ENCODE data around the gene TMEM9B. TPM values are rescaled to one million over a fixed set of nuclear protein-coding genes. Genes with fewer than 3 reads are reported as not detected.

The TMEM9B gene
- polyA plus RNA-seq, 2 of the 4 experiments (the other 2 are of a cell fraction), result 35.1 to 47.3 TPM

DNA sequence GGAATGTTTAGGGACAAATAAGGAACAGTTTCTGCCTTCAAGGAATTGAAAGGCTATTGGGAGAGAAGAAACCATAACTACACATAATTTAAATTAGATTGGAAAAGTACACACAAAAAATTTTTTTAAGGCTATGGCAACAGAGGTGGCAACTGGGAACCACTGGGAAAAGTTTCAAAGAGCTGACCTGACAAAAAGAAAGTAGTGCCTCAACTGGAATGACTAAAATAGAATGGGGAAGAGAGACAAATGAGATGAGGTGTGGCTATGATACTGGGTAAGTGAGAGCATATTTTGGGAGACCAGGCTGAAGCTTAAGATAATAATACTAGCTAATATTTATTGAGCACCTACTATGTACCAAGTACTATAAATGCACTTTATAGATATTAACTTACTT lies 56.1 kb downstream of the TMEM9B start:
- H3K27ac ChIP-seq, result peak overlapping the region in 1 of 2 experiments; percentile 98; a peak in 4 of 6 replicates
- H3K4me2 ChIP-seq, result no peak overlapping the region
- H3K4me1 ChIP-seq, result peaks cover 46% of the 10 kb centered on the region
- no peak for ATAC-seq
- ChIA-PET POLR2A (no interaction called here), CTCF (interaction anchor here (1.0 kb wide), 1 partner anchor 14 kb away, joined by 3 read pairs; no protein-coding TSS in a partner anchor)
- H3K4me3 ChIP-seq, result no peak overlapping the region
- FAIRE-seq, result no peak
- TF ChIP-seq MAFK (IDR thresholded peaks at IDR 0.05; ENCODE audit: partially characterized antibody), result peak; percentile 56
- no peak for TF ChIP-seq HOXA7 (CRISPR knock-in tag; IDR thresholded peaks at IDR 0.05)
- no peak for DNase-seq (ENCODE audit: low read depth in 1 of 2, low spot score in 1 of 2)
- no peaks in the 10 kb centered on the region for H3K9me3 ChIP-seq

GRCh38 chr11:8907116-8907515 lies 57.1 kb downstream of the TMEM9B start:
- H3K4me3 ChIP-seq, result no peak overlapping the region
- ChIA-PET CTCF (interaction anchor here (0.7 kb wide), 1 partner anchor 15 kb away, joined by 3 read pairs; no protein-coding TSS in a partner anchor), POLR2A (interaction anchor here (0.6 to 1.5 kb wide), 4 partner anchors 36 to 225 kb away, joined by 3 to 7 read pairs (median 6); partner anchors contain the start of gene TRIM66)
- DNase-seq (ENCODE audit: low read depth in 1 of 2, low spot score in 1 of 2) (no peak), FAIRE-seq (no peak), ATAC-seq (no peak)
- no peak for TF ChIP-seq E2F6 (IDR thresholded peaks at IDR 0.05; ENCODE audit: borderline replicate concordance, low read depth)
- no peak for TF ChIP-seq SMC3 (IDR thresholded peaks at IDR 0.05)
- no peak for TF ChIP-seq POLR2AphosphoS2 (conservative IDR thresholded peaks at IDR 0.05; ENCODE audit: low read length)
- no peak for TF ChIP-seq CBX2 (IDR thresholded peaks at IDR 0.05; ENCODE audit: borderline replicate concordance, low read depth)
- H3K27ac ChIP-seq, result peak overlapping the region; percentile 53 to 83; a peak in 5 of 6 replicates
- peaks cover 42% of the 10 kb centered on the region for H3K4me1 ChIP-seq
- 82% methylated on average over 1 of the region's 1 CpG for WGBS (ENCODE audit: missing lambda C conversion rate)
- H3K4me2 ChIP-seq, result peak overlapping the region; percentile 63
- H3K9me3 ChIP-seq, result no peaks in the 10 kb centered on the region

- ATAC-seq, result peak in 1 of 2 experiments; percentile 51; a peak in 3 of 6 replicates
- peak; percentile 25 to 56 for DNase-seq (ENCODE audit: low read depth in 1 of 2, low spot score in 1 of 2)
- POLR2A ChIA-PET, result interaction anchor here (1.5 kb wide), 1 partner anchor 34 kb away, joined by 7 read pairs; no protein-coding TSS in a partner anchor
These were observed 58.6 kb downstream of the TMEM9B start for GRCh38 chr11:8905528-8906165.

DNA sequence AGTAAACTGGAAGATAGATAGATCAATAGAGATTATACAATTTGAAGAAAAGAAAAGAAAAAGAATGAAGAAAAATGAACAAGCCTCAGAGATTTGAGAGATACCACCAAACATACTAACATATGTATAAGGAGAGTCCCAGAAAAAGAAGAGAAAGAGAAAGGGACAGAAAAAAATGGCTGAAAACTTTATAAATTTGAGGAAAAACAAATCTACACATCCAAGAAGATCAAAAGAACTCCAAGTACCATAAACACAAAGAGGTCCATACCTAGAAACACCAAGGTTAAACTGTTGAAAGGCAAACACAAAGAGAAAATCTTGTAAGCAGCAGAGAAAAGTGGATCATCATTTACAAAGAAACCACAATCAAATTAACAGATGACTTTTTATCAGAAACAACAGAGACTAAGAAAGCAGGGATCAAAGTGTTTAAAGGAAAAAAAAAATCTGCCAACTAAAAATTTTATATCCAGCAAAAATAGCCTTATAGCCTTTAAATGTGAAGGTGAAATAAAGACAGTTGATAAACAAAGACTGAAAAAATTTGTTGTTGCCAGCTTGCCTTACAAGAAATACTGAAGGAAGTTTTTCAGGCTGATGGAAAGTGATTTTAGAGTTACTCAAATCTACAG lies 65.0 kb downstream of the TMEM9B start:
- H3K4me1 ChIP-seq, result no peaks in the 10 kb centered on the region
- POLR2A ChIA-PET, result no interaction called here
- CTCF ChIA-PET, result no interaction called here
- ATAC-seq (no peak), DNase-seq (ENCODE audit: low read depth in 1 of 2, low spot score in 1 of 2) (no peak), FAIRE-seq (no peak)
- H3K27ac ChIP-seq, result no peak overlapping the region
- TF ChIP-seq RARB (CRISPR knock-in tag; IDR thresholded peaks at IDR 0.05) (no peak), POLR2AphosphoS2 (conservative IDR thresholded peaks at IDR 0.05; ENCODE audit: low read length) (no peak), E2F6 (IDR thresholded peaks at IDR 0.05; ENCODE audit: borderline replicate concordance, low read depth) (no peak), HEYL (CRISPR knock-in tag; IDR thresholded peaks at IDR 0.05) (no peak), ELK1 (IDR thresholded peaks at IDR 0.05; ENCODE audit: low read depth, low read length) (no peak), EHMT2 (IDR thresholded peaks at IDR 0.05; ENCODE audit: low read depth) (no peak), SMC3 (IDR thresholded peaks at IDR 0.05) (no peak), NR3C1 (IDR thresholded peaks at IDR 0.05) (no peak), ATOH8 (CRISPR knock-in tag; IDR thresholded peaks at IDR 0.05; ENCODE audit: low read depth) (no peak), HOXA7 (CRISPR knock-in tag; IDR thresholded peaks at IDR 0.05) (no peak), HOXB5 (CRISPR knock-in tag; IDR thresholded peaks at IDR 0.05) (no peak)
- TF ChIP-seq, protein P1, sequence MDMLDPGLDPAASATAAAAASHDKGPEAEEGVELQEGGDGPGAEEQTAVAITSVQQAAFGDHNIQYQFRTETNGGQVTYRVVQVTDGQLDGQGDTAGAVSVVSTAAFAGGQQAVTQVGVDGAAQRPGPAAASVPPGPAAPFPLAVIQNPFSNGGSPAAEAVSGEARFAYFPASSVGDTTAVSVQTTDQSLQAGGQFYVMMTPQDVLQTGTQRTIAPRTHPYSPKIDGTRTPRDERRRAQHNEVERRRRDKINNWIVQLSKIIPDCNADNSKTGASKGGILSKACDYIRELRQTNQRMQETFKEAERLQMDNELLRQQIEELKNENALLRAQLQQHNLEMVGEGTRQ (IDR thresholded peaks at IDR 0.05), result no peak
- peaks cover 17% of the 10 kb centered on the region; the same call in 2 of the 3 replicates for H3K9me3 ChIP-seq
- H3K4me3 ChIP-seq, result no peak overlapping the region
- H3K4me2 ChIP-seq, result no peak overlapping the region

More at GRCh38 chr11:8905528-8906165, 58.6 kb downstream of the TMEM9B start:
- Histone ChIP-seq H3K27ac (peak overlapping the region; percentile 66 to 79), H3K4me1 (peaks cover 42% of the 10 kb centered on the region), H3K4me3 (no peak overlapping the region), H3K9me3 (no peaks in the 10 kb centered on the region), H3K4me2 (peak overlapping the region; percentile 63)
- TF ChIP-seq JUNB (IDR thresholded peaks at IDR 0.05), result peak; percentile 43
- TF ChIP-seq ZNF302 (CRISPR knock-in tag; IDR thresholded peaks at IDR 0.05), result no peak
- TF ChIP-seq FOSL2 (IDR thresholded peaks at IDR 0.05), result no peak
- TF ChIP-seq FOSL2 (CRISPR knock-in tag; IDR thresholded peaks at IDR 0.05), result peak; percentile 28; the same call in 1 of the 2 replicates
- no peak for TF ChIP-seq FOSB (CRISPR knock-in tag; IDR thresholded peaks at IDR 0.05)
- WGBS (ENCODE audit: missing lambda C conversion rate), result 29% methylated on average over 5 of the region's 5 CpGs
- no peak for FAIRE-seq
- CTCF ChIA-PET, result interaction anchor here (2.4 kb wide), 1 partner anchor 9 kb away, joined by 5 read pairs; no protein-coding TSS in a partner anchor

All from A549 (cell line).